ENCODE data around the gene COL26A1.
"Not testable (repeated sequence)": the region's sequence is repeated elsewhere in the genome, so short reads cannot be mapped to it uniquely, and the experiment has no call there.

Gene COL26A1

DNA sequence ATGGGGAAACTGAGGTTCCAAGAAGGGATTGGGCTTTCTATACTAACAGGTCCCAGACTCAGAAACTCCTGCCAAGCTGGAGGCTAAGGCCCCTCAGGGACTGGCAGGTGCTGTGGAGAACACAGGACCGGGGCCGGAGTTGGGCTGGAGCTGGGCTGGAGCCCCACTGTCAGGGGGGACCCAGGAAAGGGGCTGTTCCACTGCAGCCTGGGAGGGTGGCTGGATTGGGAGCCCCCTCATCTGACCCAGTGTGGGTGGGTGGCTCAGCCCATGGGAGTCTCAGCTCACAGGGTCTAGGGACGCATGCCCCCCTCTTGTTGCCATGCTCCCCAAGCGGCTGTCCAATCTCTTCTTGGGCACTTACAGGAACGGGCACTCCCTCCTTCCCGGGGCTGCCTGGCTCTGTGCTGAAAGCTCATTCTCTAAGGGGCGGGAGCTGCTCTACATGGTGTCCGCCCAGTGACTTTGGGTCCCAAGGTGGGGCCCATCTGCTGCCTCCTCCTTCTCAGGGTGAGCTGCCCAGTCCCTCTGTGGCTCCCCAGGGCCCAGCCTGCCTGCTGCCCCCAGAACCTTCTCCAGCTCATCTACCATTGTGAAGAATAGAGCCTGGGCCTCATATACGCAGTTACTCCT is 139.9 kb downstream of the COL26A1 start:
- DNase-seq: no peak

- DNase-seq: not testable (repeated sequence)
Observed at GRCh38 chr7:101505510-101505909, 142.8 kb downstream of the COL26A1 start.

- no peak for DNase-seq
Observed at GRCh38 chr7:101506531-101506930, 143.9 kb downstream of the COL26A1 start.

GRCh38 chr7:101507327-101507726 is 144.7 kb downstream of the COL26A1 start:
- DNase-seq: no peak

GRCh38 chr7:101507791-101508252 is 145.1 kb downstream of the COL26A1 start:
- peak; percentile 56 for DNase-seq

GRCh38 chr7:101510297-101510696 is 147.6 kb downstream of the COL26A1 start:
- no peak for DNase-seq

GRCh38 chr7:101511965-101512364 is 149.3 kb downstream of the COL26A1 start:
- DNase-seq: no peak

DNA sequence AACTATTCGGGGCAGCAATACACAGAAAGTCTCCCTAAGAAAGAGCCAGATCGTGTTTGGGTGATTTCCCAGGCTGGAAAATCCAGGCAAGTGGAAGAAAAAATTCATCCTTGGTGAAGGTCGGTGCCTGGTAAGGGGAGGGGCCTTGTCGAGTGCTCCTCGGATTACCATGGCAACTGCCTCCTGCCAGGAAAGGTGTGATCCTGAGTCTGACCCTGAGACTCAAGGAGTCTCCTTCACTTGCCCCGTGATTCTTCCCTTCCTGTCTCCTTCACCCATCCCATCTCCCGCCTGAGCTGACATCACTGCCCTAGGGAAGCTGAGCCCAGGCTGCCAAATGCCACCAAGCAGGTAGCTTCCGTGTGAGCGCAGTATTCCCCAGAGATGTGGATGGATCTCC is 154.2 kb downstream of the COL26A1 start:
- DNase-seq: no peak

- DNase-seq: no peak
Observed at GRCh38 chr7:101517304-101517703, 154.6 kb downstream of the COL26A1 start.

GRCh38 chr7:101518336-101518735 is 155.7 kb downstream of the COL26A1 start:
- DNase-seq: no peak

GRCh38 chr7:101519324-101520023 is 156.8 kb downstream of the COL26A1 start:
- no peak for DNase-seq

DNA sequence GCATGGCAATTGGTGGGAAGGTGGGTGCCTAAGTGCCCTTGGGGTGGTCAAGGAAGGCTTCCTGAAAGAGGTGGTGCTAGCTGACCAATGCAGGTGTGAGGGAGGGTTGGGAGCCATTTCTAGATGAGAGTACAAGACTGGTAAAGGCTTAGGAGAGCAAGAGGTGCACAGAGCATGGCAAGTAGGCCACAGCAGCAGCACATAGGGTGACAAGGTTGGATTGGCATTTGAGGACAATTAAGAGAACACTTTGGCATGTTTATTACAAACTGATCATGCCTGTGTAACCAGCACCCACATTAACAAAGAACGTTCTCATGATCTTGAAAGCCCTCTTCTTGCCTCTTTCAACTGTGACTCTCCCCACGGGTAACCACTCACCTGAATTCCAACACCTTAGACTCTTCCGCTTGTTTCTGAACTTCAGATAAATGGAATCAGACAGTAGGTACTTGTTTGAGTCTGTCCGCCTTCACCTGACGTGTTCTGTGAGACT is 158.8 kb downstream of the COL26A1 start:
- DNase-seq: no peak

DNA sequence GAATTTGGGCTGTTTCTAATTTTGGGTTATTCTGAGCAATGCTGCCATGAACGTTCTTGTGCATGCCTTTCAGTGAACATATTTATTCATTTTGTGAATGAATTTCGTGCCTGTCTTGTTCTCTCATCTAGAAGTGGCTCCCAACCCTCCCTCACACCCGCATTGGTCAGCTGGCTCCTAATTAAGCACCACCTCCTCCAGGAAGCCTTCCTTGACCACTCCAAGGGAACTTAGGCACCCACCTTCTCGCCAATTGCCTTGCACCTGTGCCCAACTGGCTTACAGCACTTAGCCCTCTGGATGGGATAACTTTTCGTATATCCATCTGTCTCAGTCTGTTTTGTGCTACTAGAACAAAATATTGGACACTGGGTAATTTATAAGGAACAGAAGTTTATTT is 159.3 kb downstream of the COL26A1 start:
- no peak for DNase-seq

GRCh38 chr7:101527844-101528667 is 165.4 kb downstream of the COL26A1 start:
- DNase-seq: no peak

- DNase-seq: no peak
Observed at GRCh38 chr7:101529560-101529959, 166.9 kb downstream of the COL26A1 start.

DNA sequence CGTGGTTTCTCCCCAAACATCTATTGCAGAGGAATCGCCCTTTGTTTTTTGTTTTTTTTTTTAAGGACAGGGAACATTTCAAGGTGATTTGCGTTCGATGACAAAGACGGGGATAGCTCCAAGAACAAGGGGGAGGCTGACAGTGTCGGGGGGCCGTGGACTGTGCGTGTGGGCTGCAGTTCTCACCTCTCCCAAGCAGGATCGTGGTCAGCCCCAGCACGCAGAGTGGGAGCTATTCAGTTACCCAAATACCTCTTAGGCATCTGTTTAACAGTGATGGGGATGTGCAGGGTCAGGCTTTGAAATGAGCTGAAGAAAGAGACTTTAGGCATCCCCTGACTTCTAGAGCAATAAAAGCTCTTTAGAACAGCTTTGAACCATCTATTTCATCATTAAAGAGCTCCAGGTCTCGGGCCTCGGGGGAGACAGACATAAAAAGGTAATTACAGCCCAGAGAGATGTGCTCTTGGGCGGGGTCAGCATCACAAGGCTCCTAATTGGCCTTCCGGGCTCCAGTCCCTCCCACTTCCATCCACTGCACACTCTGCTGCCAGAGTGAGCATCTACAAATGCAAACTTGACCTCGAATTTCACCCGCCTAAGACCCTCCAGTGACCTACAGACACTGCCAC is 169.2 kb downstream of the COL26A1 start:
- DNase-seq: no peak

- no peak for DNase-seq
Observed at GRCh38 chr7:101532400-101533102, 169.9 kb downstream of the COL26A1 start.

GRCh38 chr7:101533103-101533465 is 170.4 kb downstream of the COL26A1 start:
- DNase-seq: no peak

DNA sequence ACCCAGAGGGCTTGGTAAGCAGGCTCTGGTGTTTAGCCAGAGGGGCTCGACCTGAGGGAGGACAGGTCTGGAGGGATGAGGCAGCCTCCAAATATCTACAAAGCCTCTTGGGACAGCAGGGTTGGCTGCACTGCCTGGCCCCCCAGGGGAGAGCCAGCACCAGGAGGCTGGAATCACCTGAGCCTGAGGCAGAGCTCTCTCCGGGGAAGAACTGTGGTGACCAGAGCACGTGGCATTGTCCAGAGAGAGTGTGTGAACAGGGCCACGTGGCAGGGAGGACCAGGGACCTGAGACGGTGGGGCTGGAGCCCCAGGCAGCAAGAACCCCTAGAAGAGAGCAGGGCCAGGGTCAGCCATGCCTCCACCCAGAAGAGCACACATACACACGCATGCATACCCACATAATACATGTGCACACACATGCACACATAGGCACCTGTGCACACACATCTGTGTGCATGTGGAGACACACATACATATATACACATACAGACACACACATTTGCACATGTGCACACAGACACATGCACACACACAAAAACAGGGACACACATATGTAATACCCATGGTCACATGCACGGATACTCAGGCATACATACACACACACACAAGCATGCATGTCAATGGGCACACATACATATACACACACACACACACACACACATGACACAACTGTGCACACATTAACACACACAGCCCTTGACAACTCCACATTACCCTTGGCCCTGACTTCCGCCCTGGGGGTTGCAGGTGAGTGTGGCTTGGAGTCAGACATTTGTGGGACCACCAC is 171.5 kb downstream of the COL26A1 start:
- DNase-seq: no peak

GRCh38 chr7:101534873-101535272 is 172.2 kb downstream of the COL26A1 start:
- no peak for DNase-seq

DNA sequence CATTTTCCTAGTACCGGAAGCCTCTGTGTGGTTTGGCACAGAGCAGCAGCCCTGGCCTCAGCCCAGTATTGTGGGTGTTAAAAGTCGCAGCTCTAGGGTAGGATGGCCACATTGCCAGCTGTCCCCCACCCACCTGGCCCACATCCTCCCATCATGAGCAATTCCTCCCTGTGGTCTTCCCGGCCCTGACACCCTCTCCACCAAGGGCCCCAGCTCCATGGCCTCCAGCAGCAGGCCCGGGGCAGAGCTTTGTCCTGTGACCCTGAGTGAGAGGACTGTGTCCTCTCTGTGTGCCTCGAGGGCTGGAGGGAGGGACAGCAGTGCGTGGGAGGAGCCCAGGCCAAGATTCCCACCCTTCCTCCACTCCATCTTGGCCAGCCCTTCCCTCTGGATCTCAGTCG is 172.7 kb downstream of the COL26A1 start:
- no peak for DNase-seq

DNA sequence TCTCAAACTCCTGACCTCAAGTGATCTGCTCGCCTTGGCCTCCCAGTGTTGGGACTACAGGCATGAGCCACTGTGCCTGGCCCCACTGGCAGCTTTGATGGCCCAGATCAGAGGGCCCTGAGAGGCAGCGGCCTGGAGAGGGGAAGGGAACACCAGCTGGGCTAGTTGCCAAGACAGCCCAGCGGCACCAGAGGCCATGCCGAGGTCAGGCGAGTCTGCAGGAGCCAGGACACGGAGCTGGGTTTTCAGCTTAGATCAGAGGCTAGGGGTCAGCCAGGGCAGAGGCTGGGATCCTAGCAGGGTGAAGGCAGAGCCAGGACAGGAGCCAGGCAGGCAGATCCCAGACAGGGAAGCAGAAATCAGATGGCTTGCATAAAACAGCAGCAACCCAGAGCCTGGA is 173.6 kb downstream of the COL26A1 start:
- DNase-seq: peak; percentile 1

Measured in MV-4-11 (cell line).